A673 (cell line): Measurements from ENCODE around the gene ANKRD2.

ENCODE experiments used
- CTCF ChIP-seq: fragments of 300-800, 200-600 bp; sonication (generic); conservative IDR thresholded peaks from 2 replicates; pipeline ENCODE4 v1.5.1; 2017; ENCODE audit warnings: low read depth, mild to moderate bottlenecking, antibody characterized with exemption, low read length, moderate library complexity, mixed read lengths
- EZH2 ChIP-seq: fragments of 200-600 bp; sonication (generic); IDR thresholded peaks from 2 replicates; pipeline ENCODE4 v1.6.1; 2017; ENCODE audit warnings: borderline replicate concordance, low read depth, mild to moderate bottlenecking, mixed read lengths, antibody characterized with exemption, low read length; ENCODE audit not compliant: poor library complexity, severe bottlenecking

GRCh38 chr10:97611473-97611872 lies 38.9 kb downstream of the ANKRD2 start:
- TF ChIP-seq CTCF (no peak), EZH2 (no peak)
